Gastroesophageal sphincter (tissue), 3 donors: Measurements from ENCODE around the gene RAB5B.

Experiments
- CTCF ChIP-seq, 4 experiments: fragments of 200-600 bp in 2 of 4; fragments of 450-650 bp in 2 of 4; sonication (generic) in 1 of 4; IDR thresholded peaks; one replicate each; pipeline ENCODE4 v1.5.1; 2017 to 2019; ENCODE audit warnings: antibody characterized with exemption in 4 of 4, mild to moderate bottlenecking in 2 of 4, moderate library complexity in 2 of 4
- POLR2A ChIP-seq, 2 donors: fragments of 450-650 bp; IDR thresholded peaks; one replicate each; pipeline ENCODE4 v1.6.1; 2017; ENCODE audit warnings: antibody characterized with exemption in 2 of 2, mild to moderate bottlenecking in 2 of 2, moderate library complexity in 1 of 2
- POLR2AphosphoS5 ChIP-seq: sonication (generic); formaldehyde crosslinking; IDR thresholded peaks from one replicate; pipeline ENCODE4 v1.6.1; 2017; ENCODE audit warnings: antibody characterized with exemption

- TF ChIP-seq CTCF (IDR thresholded peaks at IDR 0.05) (peak; percentile 76 to 91 (median 82)), POLR2AphosphoS5 (peak; percentile 35), POLR2A (IDR thresholded peaks at IDR 0.05) (no peak)
These were observed 33.7 kb upstream of the RAB5B start for GRCh38 chr12:55940065-55940732.
